ENCODE results near the gene SMIM38.
"Not testable (repeated sequence)": the region's sequence is repeated elsewhere in the genome, so short reads cannot be mapped to it uniquely, and the experiment has no call there.

The SMIM38 gene

DNA sequence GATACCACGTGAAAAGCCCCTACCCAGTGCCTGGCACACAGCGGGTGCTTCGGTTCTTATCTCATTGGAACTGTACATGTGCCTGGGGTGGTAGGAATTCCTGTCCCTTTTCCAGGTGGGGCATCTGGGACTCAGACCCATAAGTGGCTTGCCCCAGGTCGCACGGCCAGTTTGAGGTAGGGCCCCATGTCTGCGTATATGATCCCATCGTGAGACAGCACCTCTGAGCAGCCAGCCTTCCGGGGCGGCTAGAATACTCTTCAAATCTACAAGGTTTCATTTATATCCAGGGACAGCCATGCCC, 33.5 kb upstream of the SMIM38 start:
- no peak for DNase-seq (ENCODE audit: low read depth)

DNA sequence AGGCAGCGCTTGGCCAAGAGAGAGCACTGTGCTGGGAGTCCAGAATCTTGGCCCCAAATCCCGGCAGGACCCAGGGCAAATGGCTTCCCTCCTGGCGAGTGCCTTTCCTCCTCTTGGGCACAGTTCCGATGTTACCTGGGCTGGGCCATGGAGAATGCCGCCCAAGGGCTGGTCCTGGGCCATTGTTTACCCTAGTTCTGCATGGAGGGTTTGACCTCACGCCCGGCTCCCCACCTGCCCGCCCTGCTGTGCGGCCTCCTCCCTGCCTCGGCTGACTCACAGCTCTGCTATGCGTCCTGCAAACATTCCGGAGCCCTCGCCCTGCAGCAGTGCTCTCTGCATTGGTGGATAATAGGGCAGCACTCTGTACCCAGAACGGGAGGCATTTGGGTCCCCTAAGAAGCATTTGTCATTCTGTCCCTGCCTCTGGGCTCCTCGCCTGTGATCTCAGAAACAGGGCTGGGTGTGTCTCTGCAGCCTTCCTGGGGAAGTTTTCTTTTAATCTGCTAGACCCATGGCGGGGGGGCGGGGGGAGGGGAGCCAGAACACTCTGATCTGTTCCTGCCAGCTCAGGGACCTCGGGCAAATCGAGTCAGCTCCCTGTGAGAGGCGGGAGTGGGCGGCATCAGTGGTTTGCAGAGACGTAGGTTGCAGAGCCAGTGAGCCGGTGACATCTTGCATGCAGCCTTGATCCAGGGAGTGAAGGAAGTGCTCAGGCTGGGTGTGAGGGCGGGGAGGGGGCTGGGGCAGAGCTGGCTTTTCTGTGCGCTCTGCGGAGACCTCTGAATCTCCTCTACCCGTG, 32.9 kb upstream of the SMIM38 start:
- peak; percentile 29 for DNase-seq (ENCODE audit: low read depth)

DNA sequence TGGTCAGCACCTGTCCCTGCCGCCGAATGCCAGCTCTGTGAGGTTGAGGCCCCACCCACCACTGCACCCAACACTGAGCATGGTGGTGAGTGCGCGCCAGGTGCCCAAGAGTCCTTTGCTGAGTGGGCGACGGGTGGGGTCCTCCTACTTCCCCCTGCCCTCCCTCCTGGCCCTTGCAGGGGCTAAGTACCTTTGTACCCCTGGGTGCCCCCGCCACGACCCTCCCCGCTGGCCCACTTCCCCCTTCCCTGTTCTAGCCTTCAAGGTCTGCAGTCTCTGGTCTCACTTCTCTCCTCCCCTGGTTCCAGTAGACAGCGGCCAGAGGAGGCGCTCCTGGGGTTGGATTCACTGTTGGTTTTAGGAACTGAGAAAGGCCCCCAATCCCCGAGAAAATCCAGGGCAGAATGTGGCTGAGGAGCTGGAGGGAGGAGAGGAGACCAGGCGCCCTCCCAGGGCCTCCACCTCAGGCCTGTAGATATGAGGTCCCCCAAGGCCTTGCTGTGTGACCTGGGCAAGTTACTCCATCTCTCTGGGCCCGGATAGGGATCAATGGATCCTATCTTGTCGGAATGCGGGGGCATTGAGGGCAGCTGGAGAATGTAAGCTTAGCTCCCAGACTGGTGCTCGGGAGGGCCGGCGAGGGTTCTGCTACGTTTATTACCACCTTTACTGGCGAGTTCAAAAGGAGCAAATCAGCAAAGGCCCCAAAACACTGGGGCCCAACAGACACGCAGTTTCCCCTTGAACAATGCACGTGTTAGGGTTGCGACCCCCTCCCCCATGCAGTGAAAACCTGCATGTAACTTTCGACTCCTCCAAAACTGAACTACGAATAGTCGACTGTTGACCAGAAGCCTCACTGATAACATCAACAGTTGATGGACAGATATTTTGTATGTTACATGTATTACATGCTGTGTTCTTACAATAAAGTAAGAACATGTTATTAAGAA, 31.9 kb upstream of the SMIM38 start:
- DNase-seq (ENCODE audit: low read depth): no peak

DNA sequence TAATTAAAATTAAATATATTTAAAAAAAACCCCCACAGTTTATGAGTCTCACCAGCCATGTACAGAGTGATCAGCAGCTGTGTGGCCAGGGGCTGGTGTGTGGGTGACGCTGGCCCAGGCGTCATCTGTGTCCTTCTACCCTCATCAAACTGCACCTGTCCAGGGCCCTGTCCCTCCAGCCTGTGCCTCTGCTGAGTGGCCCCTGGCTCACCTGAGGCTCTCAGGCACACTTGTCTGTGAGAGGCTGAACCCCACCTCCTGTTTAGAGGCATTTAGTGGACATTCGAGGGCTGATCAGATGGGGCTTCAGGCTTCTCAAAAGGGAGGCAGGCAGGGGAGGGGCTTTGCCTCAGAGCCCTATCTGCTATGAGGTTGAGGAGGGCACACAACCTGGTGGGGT, 29.9 kb upstream of the SMIM38 start:
- no peak for DNase-seq (ENCODE audit: low read depth)

DNA sequence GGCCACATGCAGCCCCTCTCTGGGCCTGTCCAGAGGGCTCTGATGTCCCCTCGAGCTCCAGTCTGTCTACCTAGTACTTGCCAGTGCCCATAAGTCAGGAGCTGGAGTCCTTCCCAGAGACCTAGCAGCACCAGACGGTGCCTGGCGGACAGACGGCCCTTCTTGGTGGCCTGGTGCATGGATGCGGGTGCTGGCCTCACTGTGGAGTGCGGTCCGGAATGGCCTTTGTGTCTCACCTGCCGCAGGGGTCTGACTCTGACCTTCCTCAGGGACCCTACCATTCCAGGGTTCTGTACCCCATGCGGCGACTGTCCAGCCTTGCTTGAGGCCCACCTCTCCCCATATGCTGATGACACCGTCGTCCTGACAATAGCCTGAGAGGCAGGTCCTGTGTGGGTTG, 29.4 kb upstream of the SMIM38 start:
- no peak for DNase-seq (ENCODE audit: low read depth)

DNA sequence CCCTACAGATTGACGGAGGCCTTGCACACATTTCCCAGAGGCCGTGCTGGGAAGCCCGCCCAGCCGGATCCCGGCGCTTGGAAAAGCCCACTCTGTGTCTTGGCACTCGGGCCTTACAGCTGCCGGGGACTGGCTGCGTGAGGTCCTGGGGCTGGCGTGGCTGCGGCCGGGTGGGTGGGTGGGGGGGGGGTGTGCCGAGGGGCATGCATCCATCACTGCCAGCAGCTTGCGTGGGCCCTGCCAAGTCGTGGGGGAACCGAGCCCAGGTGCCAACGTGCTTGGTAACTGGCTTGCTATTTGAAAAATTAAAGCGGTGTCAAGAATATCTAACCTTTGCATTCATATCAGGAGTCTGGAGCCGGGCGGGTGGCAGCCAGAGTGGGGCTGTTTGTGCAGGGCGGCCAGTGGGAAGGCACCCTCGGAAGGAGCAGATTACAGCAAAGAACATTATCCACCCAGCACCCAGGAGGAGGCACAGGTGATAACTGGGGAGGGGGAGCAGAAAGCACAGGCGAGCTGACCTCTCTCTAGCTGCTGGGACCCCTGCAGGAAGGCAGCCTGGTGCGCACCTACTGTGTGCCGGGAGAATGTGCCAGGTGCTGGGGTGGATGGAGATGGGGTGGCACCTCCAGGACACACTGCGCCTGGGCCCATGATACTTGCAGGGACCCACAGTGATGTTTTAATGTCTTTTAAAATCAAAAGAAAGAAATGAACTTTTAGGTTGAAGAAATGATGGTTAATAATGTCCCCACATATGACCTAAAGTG, 28.5 kb upstream of the SMIM38 start:
- DNase-seq (ENCODE audit: low read depth): no peak

DNA sequence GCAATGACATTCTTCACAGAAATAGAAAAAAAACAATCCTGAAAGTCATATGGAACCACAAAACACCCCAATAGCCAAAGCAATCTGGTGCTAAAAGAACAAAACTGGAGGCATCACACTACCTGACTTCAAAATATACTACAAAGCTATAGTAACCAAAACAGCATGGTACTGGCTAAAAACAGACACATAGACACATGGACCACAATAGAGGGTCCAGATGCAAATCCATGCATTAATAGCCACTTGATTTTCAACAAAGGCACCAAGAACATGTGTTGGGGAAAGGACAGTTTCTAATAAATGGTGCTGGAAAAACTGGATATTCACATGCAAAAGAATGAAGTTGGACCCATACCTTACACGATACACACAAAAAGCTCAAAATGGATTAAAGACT, 27.9 kb upstream of the SMIM38 start:
- no peak for DNase-seq (ENCODE audit: low read depth)

DNA sequence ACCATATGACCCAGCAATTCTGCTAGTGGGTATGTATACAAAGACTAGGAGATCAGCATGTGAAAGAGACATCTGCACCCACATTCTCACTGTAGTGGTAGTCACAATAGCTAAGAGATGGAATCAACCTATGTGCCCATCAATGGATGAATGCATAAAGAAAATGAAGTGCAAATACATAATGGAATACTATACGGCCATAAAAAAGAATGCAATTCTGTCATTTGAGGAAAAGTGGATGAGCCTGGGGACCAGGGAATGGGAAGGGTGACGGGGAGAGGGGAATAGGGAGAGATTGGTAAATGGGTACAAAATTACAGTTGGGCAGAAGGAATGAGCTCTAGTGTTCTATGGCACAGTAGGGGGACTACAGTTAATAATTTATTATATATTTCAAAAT, 26.7 kb upstream of the SMIM38 start:
- no peak for DNase-seq (ENCODE audit: low read depth)

DNA sequence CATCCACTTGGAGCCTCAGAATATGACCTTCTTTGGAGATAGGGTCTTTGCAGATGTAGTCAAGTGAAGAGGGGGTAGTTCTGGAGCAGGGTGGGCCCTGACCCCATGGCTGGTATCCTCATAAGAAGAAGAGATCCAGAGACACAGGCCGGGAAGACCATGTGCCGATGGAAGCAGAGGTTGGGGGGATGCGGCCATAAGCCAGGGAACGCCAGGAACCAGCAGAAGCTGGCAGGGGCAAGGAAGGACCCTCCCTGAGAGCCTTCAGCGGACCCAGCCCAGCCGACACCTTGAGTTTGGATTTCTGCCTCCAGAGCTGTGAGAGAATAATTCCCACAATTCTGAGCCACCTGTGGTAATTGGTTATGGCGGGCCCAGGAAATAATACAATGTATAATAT, 26.1 kb upstream of the SMIM38 start:
- no peak for DNase-seq (ENCODE audit: low read depth)

DNA sequence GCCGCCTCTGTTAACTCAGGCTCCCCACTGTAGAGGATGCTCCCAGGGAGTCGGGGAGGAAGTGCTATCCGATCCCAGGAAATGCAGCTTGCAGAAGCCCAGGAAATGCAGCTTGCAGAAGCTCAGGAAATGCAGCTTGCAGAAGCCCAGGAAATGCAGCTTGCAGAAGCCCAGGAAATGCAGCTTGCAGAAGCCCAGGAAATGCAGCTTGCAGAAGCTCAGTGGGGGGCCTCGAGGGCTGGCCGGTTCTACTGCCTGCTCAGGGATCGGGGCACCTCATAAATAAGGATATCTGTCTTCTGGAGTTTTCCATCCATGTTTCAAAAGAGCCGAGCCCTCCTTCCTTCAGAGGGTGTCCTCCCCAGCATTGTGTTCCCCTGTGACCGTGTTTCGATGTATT, 25.1 kb upstream of the SMIM38 start:
- no peak for DNase-seq (ENCODE audit: low read depth)

DNA sequence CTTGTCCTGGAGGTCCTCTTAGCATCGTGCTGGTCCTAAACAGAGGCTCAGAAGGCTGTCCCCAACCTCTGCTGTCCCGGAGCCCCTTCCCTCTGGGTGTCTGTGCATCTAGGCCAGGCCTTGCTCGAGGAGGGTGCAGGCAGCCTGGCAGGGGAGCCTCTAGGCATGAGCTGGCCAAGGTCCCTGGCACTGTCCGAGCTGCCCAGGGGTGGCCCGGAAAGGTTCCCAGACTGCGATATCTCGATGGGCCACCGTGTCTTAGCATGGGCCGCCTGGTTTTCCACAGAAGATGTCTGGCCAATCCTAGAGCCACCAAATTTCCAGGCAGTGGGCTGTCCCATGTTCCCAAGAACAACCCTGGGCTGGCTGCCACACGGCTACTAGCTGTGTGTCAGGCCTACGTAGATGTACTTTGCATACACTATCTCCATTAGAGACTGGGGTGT, 24.6 kb upstream of the SMIM38 start:
- no peak for DNase-seq (ENCODE audit: low read depth)

DNA sequence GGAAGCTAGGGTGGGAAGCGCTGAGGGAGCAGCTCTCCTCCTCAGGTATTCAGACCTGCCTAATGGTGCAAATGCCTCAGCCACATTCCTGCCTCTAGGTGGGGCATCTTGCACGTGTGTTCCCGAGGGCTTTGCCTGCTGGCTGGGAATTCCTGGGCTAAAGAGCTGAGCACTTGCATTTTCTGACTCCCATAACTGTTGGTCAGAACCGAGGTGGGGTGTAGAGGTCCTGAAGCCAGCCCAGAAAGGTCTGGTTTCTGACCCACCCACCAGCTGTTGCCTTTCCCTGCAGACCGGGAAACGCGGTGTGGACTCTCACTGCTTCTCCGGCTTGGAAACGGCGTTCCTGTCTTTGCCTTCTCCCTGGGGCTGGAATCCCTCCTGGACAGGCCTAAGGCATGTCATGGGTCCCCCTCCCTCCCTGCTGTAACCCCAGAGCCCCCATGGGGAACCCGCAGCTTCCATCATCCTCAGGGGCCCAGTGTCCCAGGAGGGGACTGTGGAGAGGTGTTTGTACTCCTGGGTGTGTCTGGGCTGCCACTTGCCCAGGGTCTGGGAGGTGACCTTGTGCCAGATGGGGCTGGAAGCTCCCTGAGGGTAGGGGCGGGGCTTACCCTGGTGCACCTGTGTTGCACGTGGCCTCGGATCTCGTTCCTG, 24.0 kb upstream of the SMIM38 start:
- DNase-seq (ENCODE audit: low read depth): peak; percentile 45

DNA sequence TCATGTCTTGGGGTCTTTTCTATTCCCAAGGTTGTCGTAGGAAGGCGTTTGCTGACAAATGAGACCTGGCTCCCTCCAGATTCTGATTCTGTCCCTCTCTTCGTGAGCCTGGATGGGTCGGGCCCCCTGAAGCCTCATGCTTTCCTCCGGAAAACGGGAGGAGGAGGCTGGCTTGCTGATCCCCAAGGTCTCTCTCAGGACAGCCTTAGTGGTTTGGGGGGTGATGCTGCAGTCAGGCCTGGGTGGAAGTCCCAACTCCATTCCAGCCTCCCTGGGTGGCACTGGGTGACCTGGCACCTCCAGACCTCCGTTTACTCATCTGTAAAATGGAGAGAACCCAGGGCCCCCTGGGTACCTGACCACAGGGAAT, 23.4 kb upstream of the SMIM38 start:
- no peak for DNase-seq (ENCODE audit: low read depth)

DNA sequence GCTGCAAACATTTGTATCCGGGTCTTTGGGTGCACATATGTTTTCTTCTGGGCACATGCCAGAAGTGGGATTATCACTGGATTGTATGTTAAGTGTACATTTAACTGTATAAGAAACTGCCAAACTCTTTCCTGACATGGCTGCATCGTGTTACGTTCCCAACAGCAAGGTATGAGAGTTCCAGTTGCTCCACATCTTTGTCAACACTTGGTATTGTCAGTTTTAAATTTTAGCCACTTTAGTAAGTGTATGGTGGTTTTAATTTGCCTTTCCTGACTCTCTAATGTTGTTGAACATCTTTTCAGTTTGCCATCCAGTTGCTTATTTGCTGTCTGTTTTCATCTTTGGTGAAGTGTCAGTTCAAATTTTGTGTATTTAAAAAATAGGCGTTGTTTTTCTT, 22.5 kb upstream of the SMIM38 start:
- DNase-seq (ENCODE audit: low read depth): no peak

DNA sequence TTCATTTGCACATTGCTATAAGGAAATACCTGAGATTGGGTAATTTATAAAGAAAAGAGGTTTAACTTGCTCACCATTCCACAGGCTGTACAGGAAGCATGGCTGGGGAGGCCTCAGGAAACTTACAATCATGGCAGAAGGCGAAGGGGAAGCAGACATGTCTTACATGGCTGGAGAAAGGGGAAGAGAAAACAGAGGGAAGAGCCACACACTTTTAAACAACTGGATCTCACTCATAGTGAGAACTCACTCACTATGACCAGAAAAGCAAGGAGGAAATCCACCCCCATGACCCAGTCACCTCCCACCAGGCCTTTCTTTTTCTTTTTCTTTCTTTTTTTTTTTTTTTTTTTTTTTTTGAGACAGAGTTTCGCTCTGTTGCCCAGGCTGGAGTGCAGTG, 21.6 kb upstream of the SMIM38 start:
- not testable (repeated sequence) for DNase-seq (ENCODE audit: low read depth)

DNA sequence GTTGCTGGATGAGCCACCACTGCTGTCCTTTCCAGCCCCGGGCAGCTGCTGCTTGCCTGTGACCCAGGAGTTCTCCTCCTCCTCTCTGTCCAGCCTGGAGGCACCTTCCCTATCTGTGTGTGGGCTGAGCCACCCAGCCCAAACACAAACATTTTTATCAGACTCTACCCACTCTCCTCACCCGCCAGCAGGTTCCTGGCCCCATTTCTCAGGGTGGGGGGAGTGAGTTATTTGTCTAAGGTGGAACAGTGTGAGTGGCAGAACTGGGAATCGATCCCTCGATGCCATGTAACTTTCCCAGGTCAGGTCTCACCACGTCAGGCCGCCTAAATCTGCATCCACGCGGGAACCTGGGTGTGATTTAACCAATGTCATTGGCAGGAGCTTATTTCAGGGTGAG, 20.8 kb upstream of the SMIM38 start:
- no peak for DNase-seq (ENCODE audit: low read depth)

DNA sequence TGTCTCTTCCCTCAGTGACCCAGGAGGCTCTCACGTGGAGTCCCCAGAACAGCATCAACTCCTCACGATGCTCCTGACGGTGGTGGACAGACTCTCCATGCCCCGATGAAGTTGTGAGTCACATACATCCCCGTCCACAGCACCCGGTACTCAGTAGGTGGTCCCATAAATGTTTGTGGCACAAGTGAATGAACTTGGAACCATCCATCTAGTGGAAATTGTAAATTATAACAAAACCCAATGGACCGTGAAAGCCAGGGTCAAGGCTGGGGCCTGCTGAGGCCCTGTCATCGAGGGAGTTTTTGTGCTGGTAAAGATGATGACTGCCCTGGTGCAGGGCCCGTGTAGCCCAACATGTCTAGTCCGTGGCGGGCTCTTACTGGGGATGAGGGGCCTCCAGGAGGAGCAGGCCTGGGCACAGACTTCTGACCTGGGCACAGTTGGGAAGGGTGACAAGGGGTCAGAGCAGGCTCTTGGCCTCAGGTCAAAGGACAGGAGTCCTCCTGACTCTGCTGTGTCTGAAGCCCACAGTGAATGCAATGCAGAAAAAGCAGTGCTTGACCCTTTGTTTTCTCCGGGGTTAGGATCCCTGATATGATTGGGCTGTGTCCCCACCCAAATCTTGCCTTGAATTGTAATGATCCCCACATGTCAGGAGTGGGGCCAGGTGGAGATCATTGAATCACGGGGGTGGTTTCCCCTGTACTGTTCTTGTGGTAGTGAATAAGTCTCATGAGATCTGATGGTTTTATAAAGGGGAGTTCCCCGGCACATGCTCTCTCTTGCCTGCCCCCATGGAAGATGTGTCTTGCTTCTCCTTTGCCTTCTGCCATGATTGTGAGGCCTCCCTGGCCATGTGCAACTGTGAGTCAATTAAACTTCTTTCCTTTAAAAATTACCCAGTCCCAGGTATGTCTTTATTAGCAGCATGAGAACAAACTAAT, 20.0 kb upstream of the SMIM38 start:
- no peak for DNase-seq (ENCODE audit: low read depth)

DNA sequence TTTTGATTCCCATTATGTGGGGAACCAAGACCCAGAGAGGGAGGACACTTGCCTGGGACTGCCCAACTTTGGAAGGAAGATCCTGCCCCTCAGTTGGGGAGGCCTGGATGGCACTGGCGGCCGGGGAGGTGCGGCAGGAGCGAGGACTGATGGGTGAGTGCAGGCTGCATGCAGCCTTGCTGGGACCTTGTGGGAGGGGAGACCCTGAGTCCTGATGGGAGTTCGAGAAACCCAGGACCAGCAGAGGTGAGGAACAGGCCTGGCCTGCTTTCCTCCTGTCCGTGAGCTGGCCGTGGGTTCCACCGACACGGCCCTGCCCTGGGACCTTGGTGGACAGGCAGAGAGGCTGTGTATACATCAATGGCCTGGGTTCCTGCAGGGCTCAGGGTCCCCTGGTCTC, 19.3 kb upstream of the SMIM38 start:
- DNase-seq (ENCODE audit: low read depth): no peak

DNA sequence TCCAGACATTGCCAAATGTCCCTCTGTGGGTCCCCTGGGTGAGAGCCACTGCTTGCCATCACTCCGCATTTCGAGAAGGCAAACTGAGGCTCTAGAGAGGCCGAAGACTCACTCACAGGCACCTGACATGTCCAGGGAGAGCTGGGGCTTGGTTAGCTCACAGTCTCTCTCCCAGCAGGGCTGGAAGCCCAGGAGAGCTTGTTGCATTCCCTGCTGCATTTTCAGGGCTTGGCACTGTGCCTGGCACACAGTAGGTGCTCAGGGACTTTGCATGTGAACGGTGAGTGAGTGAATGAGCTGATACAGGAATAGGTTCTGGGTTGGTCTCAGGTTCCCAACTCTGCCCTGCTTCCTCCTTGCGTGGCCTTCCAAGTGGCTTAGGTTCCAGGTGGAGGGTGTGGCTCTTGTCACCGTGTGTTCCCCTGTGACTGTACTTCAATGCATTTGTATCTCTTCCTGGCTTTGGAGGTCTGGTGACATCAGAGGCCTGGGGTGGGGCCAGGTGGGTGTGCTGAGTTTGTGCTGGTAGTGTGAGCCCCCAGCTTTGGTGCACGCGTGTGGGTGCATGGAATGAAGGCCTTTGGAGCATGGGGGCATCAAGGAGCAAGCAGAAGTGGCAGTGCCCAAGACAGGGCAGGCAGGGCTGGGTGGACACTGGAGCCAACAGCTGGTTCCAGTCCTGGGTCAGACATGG, 18.4 kb upstream of the SMIM38 start:
- no peak for DNase-seq (ENCODE audit: low read depth)

DNA sequence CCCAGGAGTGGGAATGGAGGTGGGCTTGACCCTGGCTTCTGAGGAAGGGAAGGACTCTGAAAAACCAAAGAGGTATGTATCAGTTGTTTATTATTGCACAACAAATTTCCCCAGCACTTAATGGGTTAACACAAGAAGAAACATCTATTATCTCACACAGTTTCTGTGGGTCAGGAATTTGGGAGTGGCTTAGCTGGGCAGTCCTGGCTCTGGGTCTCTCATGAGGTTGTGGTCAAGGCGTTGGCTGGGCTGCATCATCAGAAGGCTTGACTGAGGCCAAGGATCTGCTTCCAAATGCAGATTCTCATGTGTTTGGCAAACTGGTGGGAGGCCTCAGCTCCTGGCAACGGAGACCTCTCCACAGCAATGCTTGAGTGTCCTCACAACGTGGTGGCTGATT, 17.5 kb upstream of the SMIM38 start:
- peak; percentile 21 for DNase-seq (ENCODE audit: low read depth)
